ENCODE data around the gene GSDMA. TPM values are rescaled to one million over a fixed set of nuclear protein-coding genes. Genes with fewer than 3 reads are reported as not detected.
"Not testable (repeated sequence)": the region's sequence is repeated elsewhere in the genome, so short reads cannot be mapped to it uniquely, and the experiment has no call there.

The GSDMA gene
- total and polyA plus RNA-seq, 12 donors = 0.06 to 1.3 (median 0.42) TPM; not detected in 6

- peaks cover 0 to 11% (median 8%) of the 10 kb centered on the region in 9 donors for H3K4me1 ChIP-seq
Measured at GRCh38 chr17:39944393-39944711, 18.5 kb upstream of the GSDMA start.

GRCh38 chr17:39946551-39947330 lies 16.1 kb upstream of the GSDMA start:
- ATAC-seq (no peak), DNase-seq (no peak)
- Histone ChIP-seq H3K27ac (no peak overlapping the region), H3K27me3 (no peaks in the 10 kb centered on the region), H3K4me1 (peaks cover 0 to 17% (median 3%) of the 10 kb centered on the region in 9 donors), H3K9me3 (no peaks in the 10 kb centered on the region), H3K4me3 (no peak overlapping the region), H3K36me3 (no peaks in the 10 kb centered on the region)
- 77 to 82% methylated on average over 15 of the region's 15 CpGs for WGBS, 2 donors
- TF ChIP-seq CTCF (IDR thresholded peaks at IDR 0.05) = no peak
- intact Hi-C loops (cut with DNase I) = no loop called here

More at GRCh38 chr17:39944393-39944711, 18.5 kb upstream of the GSDMA start:
- Histone ChIP-seq H3K27me3 (no peaks in the 10 kb centered on the region), H3K9me3 (no peaks in the 10 kb centered on the region), H3K36me3 (no peaks in the 10 kb centered on the region), H3K27ac (no peak overlapping the region), H3K4me3 (no peak overlapping the region)
- no peak for TF ChIP-seq CTCF (IDR thresholded peaks at IDR 0.05)
- 76 to 82% methylated on average over 16 of the region's 16 CpGs for WGBS, 2 donors
- ATAC-seq (peak in 1 of 8 donors; percentile 18), DNase-seq (no peak)
- intact Hi-C loops (cut with DNase I) = no loop called here

- peaks cover 0 to 29% (median 11%) of the 10 kb centered on the region in 9 donors for H3K4me1 ChIP-seq
- DNase-seq; intact Hi-C loops (cut with DNase I); H3K27me3 ChIP-seq; H3K36me3 ChIP-seq; H3K4me3 ChIP-seq; ATAC-seq; H3K27ac ChIP-seq; H3K9me3 ChIP-seq: not testable (repeated sequence)
- 65 to 76% methylated on average over 5 of the region's 5 CpGs for WGBS, 2 donors
Measured at GRCh38 chr17:39948489-39948828, 14.3 kb upstream of the GSDMA start.

GRCh38 chr17:39949028-39949427 lies 13.8 kb upstream of the GSDMA start:
- DNase-seq (no peak), ATAC-seq (no peak)
- 86 to 91% methylated on average over 2 of the region's 2 CpGs for WGBS, 2 donors
- Histone ChIP-seq H3K27me3 (no peaks in the 10 kb centered on the region), H3K27ac (no peak overlapping the region), H3K4me1 (peaks cover 0 to 31% (median 11%) of the 10 kb centered on the region in 9 donors), H3K4me3 (no peak overlapping the region), H3K36me3 (no peaks in the 10 kb centered on the region), H3K9me3 (no peaks in the 10 kb centered on the region)
- intact Hi-C loops (cut with DNase I) = no loop called here
- no peak for TF ChIP-seq CTCF (IDR thresholded peaks at IDR 0.05)

GRCh38 chr17:39950871-39951348 lies 11.9 kb upstream of the GSDMA start:
- peak; percentile 59 to 66 for DNase-seq
- H3K27me3 ChIP-seq = no peaks in the 10 kb centered on the region
- H3K27ac ChIP-seq = peak overlapping the region in 2 of 10 donors; percentile 43 to 45

More at GRCh38 chr17:39950871-39951348, 11.9 kb upstream of the GSDMA start:
- intact Hi-C loops (cut with DNase I) = loop anchor here in 1 of 10 donors (10.0 kb wide), 1 partner anchor 196 kb away; no protein-coding TSS in a partner anchor
- peaks cover 0 to 31% (median 11%) of the 10 kb centered on the region in 9 donors for H3K4me1 ChIP-seq
- TF ChIP-seq CTCF (IDR thresholded peaks at IDR 0.05) = no peak
- WGBS, 2 donors = 52 to 54% methylated on average over 5 of the region's 5 CpGs
- no peaks in the 10 kb centered on the region for H3K36me3 ChIP-seq
- ATAC-seq = peak in 1 of 8 donors; percentile 30
- no peak overlapping the region for H3K4me3 ChIP-seq
- H3K9me3 ChIP-seq = no peaks in the 10 kb centered on the region

Measured in heart right ventricle (tissue), 16 donors.